Colonic mucosa (tissue), 4 donors: Measurements from ENCODE around the gene ZFP90. TPM values are rescaled to one million over a fixed set of nuclear protein-coding genes. Genes with fewer than 3 reads are reported as not detected.
"Not testable (repeated sequence)": the region's sequence is repeated elsewhere in the genome, so short reads cannot be mapped to it uniquely, and the experiment has no call there.

ENCODE experiments used
- DNase-seq: peaks from one replicate; pipeline ENCODE4 v3.0.0-alpha.2; 2020
- H3K27ac ChIP-seq: fragments of 200-600 bp; one replicate; pipeline ENCODE4 v1.8.0; 2021
- H3K27me3 ChIP-seq: fragments of 200-600 bp; one replicate; pipeline ENCODE4 v1.8.0; 2021
- H3K36me3 ChIP-seq: fragments of 200-600 bp; one replicate; pipeline ENCODE4 v1.8.0; 2021
- H3K4me1 ChIP-seq: fragments of 200-600 bp; one replicate; pipeline ENCODE4 v1.8.0; 2021; ENCODE audit warnings: mild to moderate bottlenecking
- H3K4me3 ChIP-seq: fragments of 200-600 bp; one replicate; pipeline ENCODE4 v1.8.0; 2021
- H3K9ac ChIP-seq, 2 donors: one replicate each; pipeline ENCODE4 v1.7.0; 2013; ENCODE audit warnings: control low read depth in 2 of 2, low read depth in 2 of 2, low read length in 2 of 2
- H3K9me3 ChIP-seq: fragments of 200-600 bp; one replicate; pipeline ENCODE4 v1.8.0; 2021
- intact Hi-C: fragments of 100-400 bp; cut with DNase I; formaldehyde crosslinking; loops from one replicate; pipeline ENCODE4 v1.14.1; 2022
- total RNA-seq, 2 donors: library from RNA; stranded (reverse); fragmentation: NEBNext Ultra II Directional in 1 of 2; extraction: Animal tissue kit (Norgen Biotek cat#: 25700) in 1 of 2; gene quantifications; one replicate each; pipeline ENCODE4 v1.2.1, GENCODE V29; 2021
- TF ChIP-seq, protein P1 (sequence below): fragments of 200-600 bp; IDR thresholded peaks from one replicate; pipeline ENCODE4 v1.8.0; 2022; ENCODE audit warnings: antibody characterized with exemption, mild to moderate bottlenecking
- donor health status: healthy.
- donor health status: DM: no; HTN: no; CAD: no.
- donor health status: DM: no; HTN: no; CAD: no.

Gene ZFP90
- total RNA-seq, 2 donors from 2014 or later = 10.2 to 10.3 TPM

DNA sequence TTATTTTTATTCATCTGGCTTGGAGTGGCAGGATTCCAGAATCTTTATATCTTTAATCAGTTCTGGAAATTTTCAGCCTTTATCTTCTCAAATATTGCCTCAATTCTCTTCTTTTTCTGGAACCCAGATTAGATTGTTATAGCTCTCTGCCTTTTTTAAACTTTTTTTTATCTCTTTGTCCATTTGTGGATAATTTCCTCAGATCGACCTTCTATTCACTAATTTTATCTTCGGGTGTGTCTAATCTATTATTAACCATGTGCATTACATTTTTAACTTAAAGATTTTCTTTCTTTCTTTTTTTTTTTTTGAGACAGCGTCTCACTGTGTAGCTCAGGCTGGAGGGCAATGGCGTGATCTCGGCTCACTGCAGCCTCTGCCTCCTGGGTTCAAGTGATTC is 5.2 kb upstream of the ZFP90 start:
- intact Hi-C loops = loop anchor here (10.0 kb wide), 1 partner anchor 161 kb away; no protein-coding TSS in a partner anchor
- no peaks in the 10 kb centered on the region for H3K27me3 ChIP-seq
- TF ChIP-seq, protein P1, sequence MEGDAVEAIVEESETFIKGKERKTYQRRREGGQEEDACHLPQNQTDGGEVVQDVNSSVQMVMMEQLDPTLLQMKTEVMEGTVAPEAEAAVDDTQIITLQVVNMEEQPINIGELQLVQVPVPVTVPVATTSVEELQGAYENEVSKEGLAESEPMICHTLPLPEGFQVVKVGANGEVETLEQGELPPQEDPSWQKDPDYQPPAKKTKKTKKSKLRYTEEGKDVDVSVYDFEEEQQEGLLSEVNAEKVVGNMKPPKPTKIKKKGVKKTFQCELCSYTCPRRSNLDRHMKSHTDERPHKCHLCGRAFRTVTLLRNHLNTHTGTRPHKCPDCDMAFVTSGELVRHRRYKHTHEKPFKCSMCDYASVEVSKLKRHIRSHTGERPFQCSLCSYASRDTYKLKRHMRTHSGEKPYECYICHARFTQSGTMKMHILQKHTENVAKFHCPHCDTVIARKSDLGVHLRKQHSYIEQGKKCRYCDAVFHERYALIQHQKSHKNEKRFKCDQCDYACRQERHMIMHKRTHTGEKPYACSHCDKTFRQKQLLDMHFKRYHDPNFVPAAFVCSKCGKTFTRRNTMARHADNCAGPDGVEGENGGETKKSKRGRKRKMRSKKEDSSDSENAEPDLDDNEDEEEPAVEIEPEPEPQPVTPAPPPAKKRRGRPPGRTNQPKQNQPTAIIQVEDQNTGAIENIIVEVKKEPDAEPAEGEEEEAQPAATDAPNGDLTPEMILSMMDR = no peak

DNA sequence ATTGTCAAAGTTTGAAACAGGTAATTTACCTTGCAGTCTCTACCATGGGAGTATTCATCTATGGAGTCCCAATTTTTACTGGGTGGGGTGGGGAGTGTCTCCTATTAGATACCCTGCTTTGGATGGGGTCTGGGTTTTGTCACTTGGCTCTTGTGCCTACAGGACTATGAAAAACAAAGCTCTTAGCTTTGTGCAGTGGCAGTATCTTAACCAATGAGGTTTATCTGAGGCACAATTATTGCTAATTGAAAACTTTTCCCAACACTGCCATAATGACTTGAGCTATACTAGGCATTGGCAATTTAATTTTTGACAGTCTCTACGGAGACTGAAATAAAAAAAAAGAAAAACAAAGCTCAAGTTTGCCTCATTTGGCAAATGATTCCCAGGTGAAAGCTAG is 3.8 kb upstream of the ZFP90 start:
- intact Hi-C loops = loop anchor here (10.0 kb wide), 1 partner anchor 159 kb away; no protein-coding TSS in a partner anchor
- H3K36me3 ChIP-seq = no peaks in the 10 kb centered on the region
- no peaks in the 10 kb centered on the region for H3K9me3 ChIP-seq
- TF ChIP-seq, protein P1 = no peak
- H3K4me3 ChIP-seq = no peak overlapping the region
- H3K27me3 ChIP-seq = no peaks in the 10 kb centered on the region
- peaks cover 4% of the 10 kb centered on the region for H3K4me1 ChIP-seq
- H3K27ac ChIP-seq = no peak overlapping the region
- no peak for DNase-seq
- H3K9ac ChIP-seq = no peak overlapping the region

More for the DNA sequence above, 5.2 kb upstream of the ZFP90 start:
- peaks cover 4% of the 10 kb centered on the region for H3K4me1 ChIP-seq
- H3K4me3 ChIP-seq = no peak overlapping the region
- H3K9me3 ChIP-seq = no peaks in the 10 kb centered on the region
- H3K9ac ChIP-seq = no peak overlapping the region
- no peaks in the 10 kb centered on the region for H3K36me3 ChIP-seq
- H3K27ac ChIP-seq = no peak overlapping the region
- no peak for DNase-seq

- Histone ChIP-seq H3K27ac (peak overlapping the region; percentile 62), H3K9me3 (no peaks in the 10 kb centered on the region), H3K4me1 (no peaks in the 10 kb centered on the region), H3K36me3 (no peaks in the 10 kb centered on the region), H3K27me3 (no peaks in the 10 kb centered on the region), H3K9ac (peak overlapping the region in 1 of 2 donors; percentile 78), H3K4me3 (peak overlapping the region; percentile 99)
- no peak for DNase-seq
- intact Hi-C loops = loop anchor here (10.0 kb wide), 1 partner anchor 155 kb away; no protein-coding TSS in a partner anchor
- TF ChIP-seq, protein P1 = no peak
Observed at GRCh38 chr16:68539711-68540239, 684 bp downstream of the ZFP90 start.

DNA sequence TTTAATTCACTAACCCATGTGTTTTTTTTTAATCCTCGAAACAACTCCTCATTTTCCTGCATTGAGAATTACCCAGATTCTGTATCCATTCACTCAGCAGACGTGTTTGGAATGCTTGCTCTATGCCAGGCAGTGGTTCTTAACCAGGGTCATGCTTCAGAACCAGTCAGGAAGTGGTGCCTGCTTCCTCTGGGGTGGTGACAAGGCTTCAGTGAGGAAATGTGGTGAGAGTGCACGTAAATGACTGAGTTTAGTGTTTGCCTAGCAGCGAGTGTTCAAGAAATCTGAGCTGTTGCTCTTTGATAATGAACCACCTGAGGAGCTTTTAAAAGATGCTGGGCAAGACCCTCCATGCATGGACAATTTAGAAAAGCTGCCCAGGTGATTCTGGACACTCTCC is 9.9 kb downstream of the ZFP90 start:
- H3K27me3 ChIP-seq = no peaks in the 10 kb centered on the region
- intact Hi-C loops = no loop called here
- TF ChIP-seq, protein P1 = no peak
- no peaks in the 10 kb centered on the region for H3K36me3 ChIP-seq
- no peak for DNase-seq
- no peaks in the 10 kb centered on the region for H3K9me3 ChIP-seq
- no peak overlapping the region for H3K27ac ChIP-seq
- no peak overlapping the region for H3K9ac ChIP-seq
- no peak overlapping the region for H3K4me3 ChIP-seq
- no peaks in the 10 kb centered on the region for H3K4me1 ChIP-seq

DNA sequence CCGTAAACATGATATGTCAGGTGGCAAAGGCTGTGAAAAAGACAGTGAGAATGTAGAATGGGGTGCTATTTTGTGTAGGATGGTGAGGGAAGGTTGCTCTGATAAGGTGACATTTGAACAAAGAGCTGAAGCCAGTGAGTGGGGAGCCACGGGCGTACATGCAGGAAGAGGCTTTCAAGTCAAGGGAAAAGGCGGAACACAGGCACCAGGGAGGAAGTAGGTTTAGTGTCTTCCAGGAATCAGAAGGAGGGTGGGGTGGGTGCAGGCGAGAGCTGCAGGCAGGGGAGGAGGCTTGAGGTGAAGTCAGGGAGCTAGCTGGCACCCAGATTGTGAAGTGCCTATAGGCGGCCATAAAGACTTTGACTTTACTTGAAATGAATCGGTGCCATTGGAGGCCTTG is 14.1 kb downstream of the ZFP90 start:
- H3K27ac ChIP-seq = no peak overlapping the region
- no peaks in the 10 kb centered on the region for H3K36me3 ChIP-seq
- intact Hi-C loops = no loop called here

DNA sequence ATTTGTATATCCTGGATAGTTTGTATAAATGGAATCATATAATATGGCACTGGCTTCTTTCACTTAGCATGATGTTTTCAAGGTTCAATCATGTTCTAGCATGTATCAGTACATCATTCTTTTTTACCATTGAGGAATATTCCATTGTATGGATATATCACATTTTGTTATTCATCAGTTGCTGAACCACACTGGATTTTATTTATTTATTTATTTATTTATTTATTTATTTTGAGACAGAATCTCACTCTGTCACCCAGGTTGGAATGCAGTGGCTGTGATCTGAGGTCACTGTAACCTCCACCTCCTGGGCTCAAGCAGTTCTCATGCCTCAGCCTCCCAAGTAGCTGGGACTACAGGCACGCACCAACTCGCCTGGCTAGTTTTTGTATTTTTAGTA is 21.2 kb downstream of the ZFP90 start:
- DNase-seq, H3K4me1 ChIP-seq, H3K4me3 ChIP-seq, H3K27me3 ChIP-seq, H3K27ac ChIP-seq, H3K9ac ChIP-seq, intact Hi-C loops: not testable (repeated sequence)
- Histone ChIP-seq H3K36me3 (peaks cover 17% of the 10 kb centered on the region), H3K9me3 (peaks cover 29% of the 10 kb centered on the region)

More for the DNA sequence above, 14.1 kb downstream of the ZFP90 start:
- Histone ChIP-seq H3K4me1 (no peaks in the 10 kb centered on the region), H3K9ac (no peak overlapping the region), H3K4me3 (no peak overlapping the region), H3K9me3 (no peaks in the 10 kb centered on the region), H3K27me3 (no peaks in the 10 kb centered on the region)
- DNase-seq = no peak
- TF ChIP-seq, protein P1 = no peak
